HG02642 (cell line): Measurements from ENCODE around the gene FAM114A2.
"Not testable (repeated sequence)": the region's sequence is repeated elsewhere in the genome, so short reads cannot be mapped to it uniquely, and the experiment has no call there.

Experiments used
- ATAC-seq: cut with Tn5 transposase; IDR thresholded peaks from one replicate; pipeline ENCODE4 v1.9.1; 2021; ENCODE audit warnings: mild to moderate bottlenecking; ENCODE audit not compliant: unreplicated experiment, poor library complexity

The FAM114A2 gene

GRCh38 chr5:154038707-154039457, at the start of gene FAM114A2, which contains the start of gene MFAP3:
Gene FAM114A2 (minus strand): TSS chr5:154038910. CDS start chr5:154034953, 3,957 bp downstream.
Gene MFAP3 (plus strand): TSS chr5:154038967. CDS start chr5:154049723, 10,756 bp downstream.
- ATAC-seq, result peak; percentile 98

DNA sequence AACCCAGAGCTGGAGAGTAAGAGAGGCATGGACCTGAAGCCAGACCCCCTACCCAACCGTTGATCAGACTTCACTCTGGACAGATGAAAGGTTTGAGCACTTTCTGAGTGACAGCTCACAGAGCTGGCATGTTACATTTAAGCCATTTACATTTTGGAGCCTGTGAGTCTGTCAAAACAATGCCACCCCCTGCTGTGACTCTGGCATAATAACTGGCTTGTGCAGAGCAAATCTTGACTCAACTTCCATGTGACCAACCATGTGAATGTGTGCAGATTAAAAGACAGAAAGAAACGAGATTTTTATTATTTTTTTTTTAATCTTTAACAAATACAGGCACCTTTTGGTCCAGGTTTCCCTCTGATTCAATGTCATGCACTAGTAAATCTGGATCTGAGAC, 48.5 kb upstream of the FAM114A2 start:
- ATAC-seq, result no peak

- no peak for ATAC-seq
Observed at GRCh38 chr5:154086641-154087040, 47.9 kb upstream of the FAM114A2 start.

GRCh38 chr5:154086146-154086545, 47.4 kb upstream of the FAM114A2 start:
- no peak for ATAC-seq

DNA sequence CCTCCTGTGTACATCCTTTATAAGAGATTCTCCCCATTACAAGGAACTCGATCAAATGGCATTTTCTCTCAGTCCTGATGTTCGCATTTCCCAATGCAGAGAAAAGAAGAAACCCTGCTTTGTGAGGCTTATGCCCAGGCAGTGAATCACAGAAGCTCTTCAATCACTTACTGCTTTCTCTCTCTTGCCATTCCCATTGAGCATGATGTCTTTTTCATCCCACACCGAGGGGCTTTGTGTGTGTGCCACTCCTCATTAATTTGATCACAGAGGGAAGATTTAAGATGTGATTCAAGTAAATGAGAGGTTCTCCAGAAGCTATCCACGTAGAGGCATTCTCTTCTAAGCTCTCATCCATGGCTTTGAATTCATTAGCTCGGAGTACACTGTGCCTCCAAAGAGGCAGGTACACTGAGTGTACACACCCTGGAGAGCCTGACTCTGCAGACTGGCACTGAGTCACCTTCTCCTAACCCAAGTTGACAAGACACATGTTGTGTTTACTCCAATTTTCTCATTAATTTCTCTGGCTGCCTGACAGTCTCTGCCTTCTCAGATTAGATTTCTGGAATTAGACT, 45.4 kb upstream of the FAM114A2 start:
- no peak for ATAC-seq

DNA sequence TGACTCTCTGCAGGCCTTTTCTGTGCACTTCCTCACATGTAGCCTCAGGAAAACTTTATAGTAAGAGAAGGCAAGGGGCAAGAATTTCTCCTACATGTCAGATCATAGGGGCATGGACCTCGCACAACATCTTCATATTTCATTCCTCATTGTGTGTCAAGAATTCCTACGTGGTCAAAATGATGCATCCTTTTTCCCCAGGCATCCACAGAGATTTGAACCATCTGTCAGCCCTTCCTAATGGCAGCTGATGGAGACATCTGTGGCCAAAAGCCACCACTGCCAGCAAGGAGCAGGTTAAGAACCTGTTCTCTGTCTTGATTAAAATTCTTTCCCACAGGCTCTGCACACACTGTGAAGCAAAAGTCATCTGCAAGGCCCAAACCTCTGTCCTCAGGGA, 42.5 kb upstream of the FAM114A2 start:
- no peak for ATAC-seq

DNA sequence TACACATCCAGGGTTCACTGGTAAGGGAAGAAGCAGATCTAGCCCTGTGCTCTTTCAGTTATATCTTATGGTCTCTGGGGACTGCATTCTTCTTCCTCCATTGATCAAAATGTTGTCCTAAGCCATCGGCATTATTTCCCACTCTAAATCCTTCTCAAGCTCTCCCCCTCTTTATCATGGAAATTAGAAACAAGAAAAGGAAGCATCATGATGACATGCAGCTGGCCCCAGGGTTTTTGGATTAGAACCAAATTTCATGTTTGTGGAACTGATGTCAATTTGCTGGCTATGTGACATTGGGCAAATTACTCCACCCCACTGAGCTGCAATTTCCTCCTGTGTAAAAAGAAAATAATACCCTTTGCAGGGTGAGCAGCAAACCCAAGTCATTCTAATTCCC, 39.6 kb upstream of the FAM114A2 start:
- no peak for ATAC-seq

DNA sequence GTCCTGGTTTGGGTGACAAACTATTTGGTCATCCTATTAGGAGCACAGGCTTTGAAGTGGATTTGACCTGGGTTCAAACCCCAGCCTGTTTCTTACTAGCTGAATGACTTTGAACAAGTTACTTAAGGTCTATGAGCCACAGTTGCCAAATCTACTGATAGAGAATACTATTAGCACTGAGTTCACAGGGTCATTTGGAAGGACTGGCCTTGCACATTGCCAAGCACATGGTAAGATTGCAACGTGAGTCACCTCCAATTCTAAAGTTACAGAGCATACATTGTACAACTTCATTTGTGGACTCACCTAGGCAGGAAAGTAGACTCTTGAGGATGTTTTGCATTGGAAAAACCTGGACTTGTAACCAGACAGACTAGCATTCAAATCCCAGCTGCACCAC, 39.0 kb upstream of the FAM114A2 start:
- no peak for ATAC-seq

GRCh38 chr5:154076240-154076922, 37.7 kb upstream of the FAM114A2 start:
- no peak for ATAC-seq

- ATAC-seq, result peak; percentile 98
Observed at GRCh38 chr5:154072414-154073171, 33.9 kb upstream of the FAM114A2 start.

GRCh38 chr5:154071799-154072413, 33.2 kb upstream of the FAM114A2 start:
- ATAC-seq, result no peak

DNA sequence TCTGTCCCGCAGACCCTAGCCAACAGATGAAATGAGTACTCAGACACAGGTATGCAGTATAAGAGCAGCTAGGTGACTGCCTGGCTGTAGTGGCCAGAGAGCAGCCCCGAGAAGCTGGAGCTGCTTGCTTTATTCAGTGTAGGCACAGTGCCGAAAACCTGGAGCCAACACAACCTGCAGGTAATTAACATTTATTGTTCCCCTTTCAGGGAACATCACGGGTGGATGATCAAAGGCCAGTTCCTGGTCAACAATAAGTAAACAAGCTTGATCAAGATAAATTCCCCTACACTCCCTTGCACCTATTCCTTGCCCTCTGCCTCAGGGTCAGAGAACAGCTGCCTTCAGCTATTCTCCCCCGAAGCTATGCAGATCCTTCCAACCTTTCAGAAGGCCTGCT, 31.1 kb upstream of the FAM114A2 start:
- not testable (repeated sequence) for ATAC-seq

DNA sequence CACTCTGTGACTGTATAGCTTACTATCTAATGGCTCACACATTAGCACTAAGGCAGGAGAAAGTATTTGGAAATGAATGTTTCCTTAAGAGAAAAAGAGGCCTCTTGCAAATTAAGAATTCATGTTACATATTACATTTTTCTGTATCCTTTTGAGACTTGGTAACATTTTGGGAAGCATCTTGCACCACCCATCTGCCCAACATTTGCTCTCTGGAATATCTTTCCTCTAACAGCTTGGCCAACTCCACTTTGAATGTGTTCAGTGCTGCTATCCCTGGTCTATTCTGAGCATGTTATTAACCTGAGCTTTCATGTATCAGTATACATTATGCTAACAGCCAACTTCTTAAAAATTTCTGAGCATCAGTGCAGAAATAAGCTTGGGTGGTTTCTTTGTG, 27.3 kb upstream of the FAM114A2 start:
- no peak for ATAC-seq

- no peak for ATAC-seq
Observed at GRCh38 chr5:154063372-154063771, 24.7 kb upstream of the FAM114A2 start.

- ATAC-seq, result no peak
Observed at GRCh38 chr5:154060606-154061005, 21.9 kb upstream of the FAM114A2 start.

GRCh38 chr5:154059583-154059982, 20.9 kb upstream of the FAM114A2 start:
- no peak for ATAC-seq

DNA sequence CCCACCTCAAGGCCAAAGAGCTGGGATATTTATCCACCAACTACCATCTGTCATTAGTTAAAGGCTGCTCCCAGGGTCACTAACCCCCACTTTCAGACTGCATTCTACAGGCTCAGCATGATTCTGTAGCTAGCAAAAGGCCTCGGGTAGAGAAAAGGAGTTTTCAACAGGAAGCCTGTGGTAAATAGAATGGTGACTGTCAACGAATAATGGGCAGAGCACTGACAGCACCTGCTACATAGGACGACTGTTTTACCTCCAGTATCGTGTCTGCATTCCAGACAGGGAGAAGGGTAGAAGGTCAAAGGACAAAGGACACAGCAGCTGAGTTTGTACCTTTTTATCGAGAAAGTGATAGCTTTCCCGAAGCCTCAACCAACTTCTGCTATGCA, 20.3 kb upstream of the FAM114A2 start:
- no peak for ATAC-seq

DNA sequence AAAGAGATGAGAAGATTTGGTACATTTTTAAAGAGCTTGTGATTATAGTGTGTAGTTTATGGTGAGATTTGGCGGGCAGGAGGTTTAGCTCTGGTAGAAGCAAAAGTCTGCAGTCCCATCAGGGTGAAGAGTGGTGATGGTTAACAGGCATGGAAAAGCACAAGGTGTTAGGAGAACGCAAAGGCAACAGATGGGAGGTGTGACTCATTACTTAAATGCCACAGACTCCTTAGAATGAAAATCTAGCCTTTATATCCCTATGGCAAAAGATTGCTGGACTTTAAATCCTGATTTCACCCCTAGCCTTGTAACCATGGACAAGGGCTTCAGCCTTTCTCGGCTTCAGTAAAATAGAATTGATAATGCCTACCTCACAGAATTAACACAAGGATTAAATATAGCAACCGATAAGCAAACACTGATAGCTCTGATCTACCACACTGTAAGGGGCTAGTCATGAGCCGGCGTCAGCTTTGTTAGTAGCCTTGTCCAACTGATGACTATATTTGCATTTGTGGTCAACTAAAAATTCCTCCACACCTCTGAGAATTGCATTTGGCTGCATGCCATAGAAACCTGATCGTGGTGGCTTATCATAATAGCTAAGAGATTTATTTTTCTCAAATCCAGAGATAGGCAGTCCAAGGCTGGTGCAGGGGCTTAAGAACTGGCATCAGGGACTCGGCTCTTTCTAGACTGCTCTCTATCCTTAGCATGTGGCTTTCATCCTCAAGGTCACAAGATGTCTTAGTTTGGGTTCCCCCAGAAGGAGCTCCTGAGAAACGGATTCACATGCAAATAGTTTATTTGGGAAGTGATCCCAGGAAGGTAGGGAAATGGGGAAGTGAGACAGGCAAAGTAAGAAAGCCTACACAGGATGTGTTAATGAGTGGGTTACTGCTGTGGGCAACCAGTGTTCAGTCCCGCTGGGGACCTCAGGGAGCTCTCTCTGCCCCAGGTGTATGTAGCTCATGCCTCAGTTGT, 19.6 kb upstream of the FAM114A2 start:
- ATAC-seq, result peak; percentile 57

- no peak for ATAC-seq
Observed at GRCh38 chr5:154055201-154055600, 16.5 kb upstream of the FAM114A2 start.
